SK-N-SH (cell line): Measurements from ENCODE around the gene APBA2.

Source experiments
- EP300 ChIP-seq, 2 experiments: IDR thresholded peaks; 2 replicates each; pipeline versions ENCODE4 v1.4.0 to v1.6.1; 2012; ENCODE audit warnings: borderline replicate concordance in 1 of 2, low read depth in 1 of 2, low read length in 1 of 2
- FOXM1 ChIP-seq: IDR thresholded peaks from 2 replicates; pipeline ENCODE4 v1.4.0; 2012; ENCODE audit warnings: low read depth, mild to moderate bottlenecking
- MXI1 ChIP-seq: IDR thresholded peaks from 2 replicates; pipeline ENCODE4 v1.6.1; 2012; ENCODE audit warnings: mild to moderate bottlenecking, low read depth, low read length, improper control_type of control experiment
- SIN3A ChIP-seq: IDR thresholded peaks from 2 replicates; pipeline ENCODE4 v1.6.1; 2012; ENCODE audit warnings: low read depth, mild to moderate bottlenecking, low read length, moderate library complexity, borderline replicate concordance
- SMC3 ChIP-seq: IDR thresholded peaks from 2 replicates; pipeline ENCODE4 v1.6.1; 2012; ENCODE audit warnings: low read depth, low read length, improper control_type of control experiment
- TAF1 ChIP-seq: IDR thresholded peaks from 2 replicates; pipeline ENCODE4 v1.6.1; 2012; ENCODE audit warnings: low read depth, mild to moderate bottlenecking, low read length, moderate library complexity, borderline replicate concordance
- TF ChIP-seq, protein P1 (sequence below): fragments of 200-600 bp; sonication (generic); IDR thresholded peaks from 2 replicates; pipeline ENCODE4 v1.6.1; 2017; ENCODE audit warnings: antibody characterized with exemption, mild to moderate bottlenecking, moderate library complexity

- TF ChIP-seq, protein P1, sequence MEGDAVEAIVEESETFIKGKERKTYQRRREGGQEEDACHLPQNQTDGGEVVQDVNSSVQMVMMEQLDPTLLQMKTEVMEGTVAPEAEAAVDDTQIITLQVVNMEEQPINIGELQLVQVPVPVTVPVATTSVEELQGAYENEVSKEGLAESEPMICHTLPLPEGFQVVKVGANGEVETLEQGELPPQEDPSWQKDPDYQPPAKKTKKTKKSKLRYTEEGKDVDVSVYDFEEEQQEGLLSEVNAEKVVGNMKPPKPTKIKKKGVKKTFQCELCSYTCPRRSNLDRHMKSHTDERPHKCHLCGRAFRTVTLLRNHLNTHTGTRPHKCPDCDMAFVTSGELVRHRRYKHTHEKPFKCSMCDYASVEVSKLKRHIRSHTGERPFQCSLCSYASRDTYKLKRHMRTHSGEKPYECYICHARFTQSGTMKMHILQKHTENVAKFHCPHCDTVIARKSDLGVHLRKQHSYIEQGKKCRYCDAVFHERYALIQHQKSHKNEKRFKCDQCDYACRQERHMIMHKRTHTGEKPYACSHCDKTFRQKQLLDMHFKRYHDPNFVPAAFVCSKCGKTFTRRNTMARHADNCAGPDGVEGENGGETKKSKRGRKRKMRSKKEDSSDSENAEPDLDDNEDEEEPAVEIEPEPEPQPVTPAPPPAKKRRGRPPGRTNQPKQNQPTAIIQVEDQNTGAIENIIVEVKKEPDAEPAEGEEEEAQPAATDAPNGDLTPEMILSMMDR: no peak
- TF ChIP-seq FOXM1 (no peak), TAF1 (no peak), EP300 (IDR thresholded peaks at IDR 0.05; ENCODE audit: borderline replicate concordance in 1 of 2, low read depth in 1 of 2, low read length in 1 of 2) (no peak), SMC3 (no peak), SIN3A (no peak), MXI1 (no peak)
These were observed 38.0 kb downstream of the APBA2 start for GRCh38 chr15:28923726-28924280.
